IPS-NIHi11 (cell line): ENCODE results near the gene TRAPPC2L.

Experiments used
- DNase-seq: peaks from one replicate; pipeline ENCODE4 v3.0.0; 2012; ENCODE audit warnings: mixed read lengths, low spot score

TRAPPC2L gene

GRCh38 chr16:88839745-88840599 lies 17.0 kb upstream of the TRAPPC2L start:
- no peak for DNase-seq

GRCh38 chr16:88840600-88841215 lies 16.2 kb upstream of the TRAPPC2L start:
- DNase-seq: no peak

GRCh38 chr16:88841521-88842307 lies 15.2 kb upstream of the TRAPPC2L start:
- DNase-seq: no peak

GRCh38 chr16:88842308-88842756 lies 14.6 kb upstream of the TRAPPC2L start:
- DNase-seq: no peak

GRCh38 chr16:88842806-88843205 lies 14.1 kb upstream of the TRAPPC2L start:
- DNase-seq: no peak

- DNase-seq: no peak
These were observed 13.7 kb upstream of the TRAPPC2L start for GRCh38 chr16:88843256-88843655.

GRCh38 chr16:88844419-88845036 lies 12.4 kb upstream of the TRAPPC2L start:
- peak; percentile 62 for DNase-seq

- no peak for DNase-seq
These were observed 10.8 kb upstream of the TRAPPC2L start for GRCh38 chr16:88846088-88846487.

- DNase-seq: no peak
These were observed 9.3 kb upstream of the TRAPPC2L start for GRCh38 chr16:88847654-88848053.

- no peak for DNase-seq
These were observed 8.4 kb upstream of the TRAPPC2L start for GRCh38 chr16:88848557-88848956.

- no peak for DNase-seq
These were observed 6.3 kb upstream of the TRAPPC2L start for GRCh38 chr16:88850531-88851199.

- DNase-seq: no peak
These were observed 5.3 kb upstream of the TRAPPC2L start for GRCh38 chr16:88851616-88852015.

GRCh38 chr16:88853325-88853941 lies 3.5 kb upstream of the TRAPPC2L start:
- no peak for DNase-seq

- no peak for DNase-seq
These were observed 2.4 kb upstream of the TRAPPC2L start for GRCh38 chr16:88854306-88855111.

GRCh38 chr16:88855176-88855575 lies 1.8 kb upstream of the TRAPPC2L start:
- no peak for DNase-seq

- DNase-seq: no peak
These were observed 1.2 kb upstream of the TRAPPC2L start for GRCh38 chr16:88855736-88856121.

GRCh38 chr16:88856122-88856827 lies 652 bp upstream of the TRAPPC2L start:
- peak; percentile 58 for DNase-seq

GRCh38 chr16:88857728-88858339 lies 907 bp downstream of the TRAPPC2L start:
- DNase-seq: peak; percentile 86

GRCh38 chr16:88859381-88860091 lies 2.6 kb downstream of the TRAPPC2L start:
- no peak for DNase-seq
